Neural cell (in vitro differentiated cells): ENCODE results near the gene CTLA4. TPM values are rescaled to one million over a fixed set of nuclear protein-coding genes. Genes with fewer than 3 reads are reported as not detected.

Source experiments
- H2AFZ ChIP-seq: fragments of 200-600, 300-800 bp; sonication (generic), shearing (Covaris generic); 2 replicates; pipeline ENCODE4 v1.6.0; 2014; ENCODE audit warnings: low read depth, mild to moderate bottlenecking, antibody characterized with exemption, low read length, moderate library complexity
- H3F3A ChIP-seq: fragments of 200-600 bp; shearing (Covaris generic); 2 replicates; pipeline ENCODE4 v1.6.1; 2016; ENCODE audit warnings: mild to moderate bottlenecking, moderate library complexity, mixed read lengths, antibody characterized with exemption, low read length; ENCODE audit not compliant: insufficient read depth, poor library complexity, severe bottlenecking
- H3K27ac ChIP-seq: fragments of 200-600, 300-800 bp; sonication (generic), shearing (Covaris generic); 2 replicates; pipeline ENCODE4 v1.5.1; 2014; ENCODE audit warnings: mild to moderate bottlenecking, low read length, moderate library complexity
- H3K27me3 ChIP-seq: fragments of 300-800, 200-600 bp; sonication (generic), shearing (Covaris generic); 2 replicates; pipeline ENCODE4 v1.6.0; 2014; ENCODE audit warnings: mild to moderate bottlenecking, low read depth, low read length, moderate library complexity; ENCODE audit not compliant: insufficient read depth
- H3K36me3 ChIP-seq: fragments of 300-800, 200-600 bp; sonication (generic), shearing (Covaris generic); 2 replicates; pipeline ENCODE4 v1.5.1; 2014; ENCODE audit warnings: mild to moderate bottlenecking, antibody characterized with exemption, low read length, moderate library complexity; ENCODE audit not compliant: insufficient read depth
- H3K4me2 ChIP-seq: fragments of 300-800, 200-600 bp; sonication (generic), shearing (Covaris generic); 2 replicates; pipeline ENCODE4 v1.6.0; 2014; ENCODE audit warnings: mild to moderate bottlenecking, low read length
- H3K4me3 ChIP-seq: fragments of 300-800, 200-600 bp; sonication (generic), shearing (Covaris generic); 2 replicates; pipeline ENCODE4 v1.5.1; 2014; ENCODE audit warnings: mild to moderate bottlenecking, low read length, moderate library complexity
- H3K79me2 ChIP-seq: fragments of 200-600 bp; shearing (Covaris generic); replicated peaks from 2 replicates; pipeline ENCODE4 v1.6.0; 2014; ENCODE audit warnings: mild to moderate bottlenecking, low read length, moderate library complexity; ENCODE audit not compliant: insufficient read depth
- H3K9ac ChIP-seq: fragments of 300-800, 200-600 bp; sonication (generic), shearing (Covaris generic); 2 replicates; pipeline ENCODE4 v1.6.1; 2016; ENCODE audit warnings: mild to moderate bottlenecking, low read length, mixed read lengths
- H3K9me2 ChIP-seq: fragments of 200-600 bp; shearing (Covaris generic); 2 replicates; pipeline ENCODE4 v1.6.1; 2016; ENCODE audit warnings: mild to moderate bottlenecking, low read length, mixed read lengths; ENCODE audit not compliant: insufficient read depth
- H3K9me3 ChIP-seq: fragments of 200-600, 300-800 bp; sonication (generic), shearing (Covaris generic); 2 replicates; pipeline ENCODE4 v1.6.1; 2016; ENCODE audit warnings: mild to moderate bottlenecking, mixed run types, low read length, moderate library complexity, mixed read lengths
- H4K20me1 ChIP-seq: fragments of 200-600 bp; shearing (Covaris generic); 2 replicates; pipeline ENCODE4 v1.6.1; 2016; ENCODE audit warnings: mild to moderate bottlenecking, mixed run types; ENCODE audit not compliant: insufficient read depth
- CTCF ChIP-seq: fragments of 450-650 bp; IDR thresholded peaks from 2 replicates; pipeline ENCODE4 v1.5.1; 2014; ENCODE audit warnings: antibody characterized with exemption, mild to moderate bottlenecking, moderate library complexity; ENCODE audit not compliant: poor library complexity, severe bottlenecking
- EP300 ChIP-seq: fragments of 450-650 bp; conservative IDR thresholded peaks from 2 replicates; pipeline ENCODE4 v1.6.1; 2014; ENCODE audit warnings: antibody characterized with exemption, mild to moderate bottlenecking, moderate library complexity; ENCODE audit not compliant: poor library complexity, severe bottlenecking
- EZH2 ChIP-seq: fragments of 200-600, 300-800 bp; shearing (Covaris generic), sonication (generic); IDR thresholded peaks from 2 replicates; pipeline ENCODE4 v1.6.1; 2014; ENCODE audit warnings: antibody characterized with exemption, low read length, borderline replicate concordance, mild to moderate bottlenecking; ENCODE audit not compliant: insufficient read depth, poor library complexity, severe bottlenecking
- MXI1 ChIP-seq: fragments of 450-650 bp; conservative IDR thresholded peaks from 2 replicates; pipeline ENCODE4 v1.6.1; 2014; ENCODE audit warnings: antibody characterized with exemption, mild to moderate bottlenecking; ENCODE audit not compliant: poor library complexity, severe bottlenecking
- POLR2AphosphoS5 ChIP-seq: IDR thresholded peaks from 2 replicates; pipeline ENCODE4 v1.6.1; 2012
- RAD21 ChIP-seq: fragments of 450-650 bp; conservative IDR thresholded peaks from 2 replicates; pipeline ENCODE4 v1.6.1; 2014; ENCODE audit warnings: antibody characterized with exemption, mild to moderate bottlenecking, moderate library complexity
- REST ChIP-seq: IDR thresholded peaks from 2 replicates; pipeline ENCODE4 v1.6.1; 2012; ENCODE audit warnings: borderline replicate concordance
- SMC3 ChIP-seq: fragments of 450-650 bp; conservative IDR thresholded peaks from 2 replicates; pipeline ENCODE4 v1.6.1; 2014; ENCODE audit warnings: antibody characterized with exemption, mild to moderate bottlenecking, moderate library complexity; ENCODE audit not compliant: poor library complexity
- TAF1 ChIP-seq: IDR thresholded peaks from 2 replicates; pipeline ENCODE4 v1.6.1; 2012; ENCODE audit warnings: low read depth
- polyA plus RNA-seq: library from polyadenylated mRNA; depleted of rRNA; stranded (reverse); fragments of >200 nt; gene quantifications from 2 replicates; pipeline ENCODE4 v1.2.3, GENCODE V29; 2014

Gene CTLA4
- polyA plus RNA-seq, 1 donor from 2014 or later, result not detected

- no peaks in the 10 kb centered on the region for H4K20me1 ChIP-seq
- H2AFZ ChIP-seq, result no peak overlapping the region
Observed at GRCh38 chr2:203894262-203894661, 26.7 kb downstream of the CTLA4 start.

GRCh38 chr2:203897544-203897943 is 30.0 kb downstream of the CTLA4 start:
- Histone ChIP-seq H3K79me2 (no peaks in the 10 kb centered on the region), H3K27ac (no peak overlapping the region), H3K27me3 (no peaks in the 10 kb centered on the region), H3K9me3 (no peaks in the 10 kb centered on the region), H3F3A (no peaks in the 10 kb centered on the region), H3K4me2 (no peak overlapping the region), H3K9me2 (no peaks in the 10 kb centered on the region), H3K36me3 (no peaks in the 10 kb centered on the region), H2AFZ (no peak overlapping the region), H3K4me3 (no peak overlapping the region), H3K9ac (no peak overlapping the region), H4K20me1 (no peaks in the 10 kb centered on the region)
- TF ChIP-seq CTCF, result no peak
- no peak for TF ChIP-seq SMC3
- no peak for TF ChIP-seq POLR2AphosphoS5
- no peak for TF ChIP-seq EZH2
- TF ChIP-seq RAD21, result no peak
- no peak for TF ChIP-seq REST
- no peak for TF ChIP-seq EP300
- no peak for TF ChIP-seq MXI1
- no peak for TF ChIP-seq TAF1

More at GRCh38 chr2:203894262-203894661, 26.7 kb downstream of the CTLA4 start:
- Histone ChIP-seq H3K9ac (no peak overlapping the region), H3K9me3 (no peaks in the 10 kb centered on the region), H3K27ac (no peak overlapping the region), H3K9me2 (no peaks in the 10 kb centered on the region), H3K4me3 (no peak overlapping the region), H3K36me3 (no peaks in the 10 kb centered on the region), H3K27me3 (no peaks in the 10 kb centered on the region), H3F3A (no peaks in the 10 kb centered on the region), H3K4me2 (no peak overlapping the region), H3K79me2 (no peaks in the 10 kb centered on the region)
- TF ChIP-seq MXI1 (no peak), EP300 (no peak), RAD21 (no peak), TAF1 (no peak), SMC3 (no peak), POLR2AphosphoS5 (no peak), EZH2 (no peak)
